Measurements from ENCODE around the gene GNRHR.
"Not testable (repeated sequence)": the region's sequence is repeated elsewhere in the genome, so short reads cannot be mapped to it uniquely, and the experiment has no call there.

GNRHR gene

GRCh38 chr4:67754288-67754687 is at the start of gene GNRHR:
GNRHR (minus strand) TSS chr4:67754388; CDS start chr4:67754335, 53 bp downstream.
- DNase-seq: no peak

GRCh38 chr4:67796810-67797209 is 42.6 kb upstream of the GNRHR start:
- DNase-seq: no peak

GRCh38 chr4:67790721-67791120 is 36.5 kb upstream of the GNRHR start:
- DNase-seq: no peak

GRCh38 chr4:67787311-67787710 is 33.1 kb upstream of the GNRHR start:
- DNase-seq: no peak

GRCh38 chr4:67785528-67785927 is 31.3 kb upstream of the GNRHR start:
- no peak for DNase-seq

- no peak for DNase-seq
These were observed 25.4 kb upstream of the GNRHR start for GRCh38 chr4:67779631-67780030.

- DNase-seq: no peak
These were observed 22.6 kb upstream of the GNRHR start for GRCh38 chr4:67776746-67777145.

- no peak for DNase-seq
These were observed 16.2 kb upstream of the GNRHR start for GRCh38 chr4:67770422-67770821.

GRCh38 chr4:67765928-67766327 is 11.7 kb upstream of the GNRHR start:
- DNase-seq: no peak

- DNase-seq: no peak
These were observed 11.2 kb upstream of the GNRHR start for GRCh38 chr4:67765401-67765800.

- DNase-seq: no peak
These were observed 10.0 kb upstream of the GNRHR start for GRCh38 chr4:67764183-67764582.

GRCh38 chr4:67762086-67762485 is 7.9 kb upstream of the GNRHR start:
- no peak for DNase-seq

GRCh38 chr4:67756991-67757390 is 2.8 kb upstream of the GNRHR start:
- DNase-seq: not testable (repeated sequence)

GRCh38 chr4:67755974-67756373 is 1.8 kb upstream of the GNRHR start:
- no peak for DNase-seq

- no peak for DNase-seq
These were observed 2.9 kb downstream of the GNRHR start for GRCh38 chr4:67751260-67751659.

- no peak for DNase-seq
These were observed 3.5 kb downstream of the GNRHR start for GRCh38 chr4:67750691-67751090.

GRCh38 chr4:67749286-67749685 is 4.9 kb downstream of the GNRHR start:
- no peak for DNase-seq

GRCh38 chr4:67746797-67747495 is 7.2 kb downstream of the GNRHR start:
- DNase-seq: no peak

- DNase-seq: no peak
These were observed 9.5 kb downstream of the GNRHR start for GRCh38 chr4:67744561-67745283.

GRCh38 chr4:67743194-67743593 is 11.0 kb downstream of the GNRHR start:
- DNase-seq: no peak

- no peak for DNase-seq
These were observed 17.9 kb downstream of the GNRHR start for GRCh38 chr4:67736262-67736661.

GRCh38 chr4:67735325-67735724 is 18.9 kb downstream of the GNRHR start:
- no peak for DNase-seq

- not testable (repeated sequence) for DNase-seq
These were observed 23.7 kb downstream of the GNRHR start for GRCh38 chr4:67730511-67730910.

GRCh38 chr4:67727124-67727850 is 26.9 kb downstream of the GNRHR start:
- DNase-seq: no peak

Measured in activated naive CD4-positive, alpha-beta T cell (primary cell).